MM.1S (cell line): ENCODE measurements around the gene KCNN1.
A peak's percentile ranks its signal among the peaks of the same experiment; 100 is the strongest.

ENCODE experiments used
- DNase-seq: peaks from one replicate; pipeline ENCODE4 v3.0.0-alpha.2; 2015
- H2AFZ ChIP-seq: fragments of 300-600 bp; sonication (generic); 2 replicates; pipeline ENCODE4 v1.6.0; 2016; ENCODE audit warnings: antibody characterized with exemption, low read length
- H3F3A ChIP-seq: fragments of 300-600 bp; sonication (generic); 2 replicates; pipeline ENCODE4 v1.6.1; 2016; ENCODE audit warnings: mild to moderate bottlenecking, antibody characterized with exemption, low read length, moderate library complexity, mixed read lengths; ENCODE audit not compliant: insufficient read depth
- H3K27ac ChIP-seq: fragments of 300-600 bp; sonication (generic); 2 replicates; pipeline ENCODE4 v1.5.1; 2016; ENCODE audit warnings: mild to moderate bottlenecking, low read length
- H3K27me3 ChIP-seq: fragments of 300-600 bp; sonication (generic); replicated peaks from 2 replicates; pipeline ENCODE4 v1.6.0; 2016; ENCODE audit warnings: low read length; ENCODE audit not compliant: insufficient read depth
- H3K36me3 ChIP-seq: fragments of 300-600 bp; sonication (generic); replicated peaks from 2 replicates; pipeline ENCODE4 v1.6.1; 2016; ENCODE audit warnings: mild to moderate bottlenecking, low read length, mixed read lengths; ENCODE audit not compliant: insufficient read depth
- H3K4me1 ChIP-seq: fragments of 300-600 bp; sonication (generic); 2 replicates; pipeline ENCODE4 v1.6.1; 2016; ENCODE audit warnings: low read length, mixed read lengths
- H3K4me2 ChIP-seq: fragments of 300-600 bp; sonication (generic); 2 replicates; pipeline ENCODE4 v1.6.0; 2016; ENCODE audit warnings: low read depth, low read length
- H3K4me3 ChIP-seq: fragments of 300-600 bp; sonication (generic); 2 replicates; pipeline ENCODE4 v1.5.1; 2016; ENCODE audit warnings: low read length, mixed read lengths
- H3K79me2 ChIP-seq: fragments of 300-600 bp; sonication (generic); 2 replicates; pipeline ENCODE4 v1.6.1; 2016; ENCODE audit warnings: mixed run types, low read length, mixed read lengths
- H3K9ac ChIP-seq: fragments of 300-600 bp; sonication (generic); 2 replicates; pipeline ENCODE4 v1.6.1; 2016; ENCODE audit warnings: low read length, mixed read lengths
- H3K9me2 ChIP-seq: fragments of 300-600 bp; sonication (generic); replicated peaks from 2 replicates; pipeline ENCODE4 v1.6.1; 2016; ENCODE audit warnings: mild to moderate bottlenecking, low read length, mixed read lengths; ENCODE audit not compliant: insufficient read depth
- H3K9me3 ChIP-seq: fragments of 300-600 bp; sonication (generic); replicated peaks from 2 replicates; pipeline ENCODE4 v1.6.1; 2016; ENCODE audit warnings: mild to moderate bottlenecking, low read length, mixed read lengths; ENCODE audit not compliant: insufficient read depth
- H4K20me1 ChIP-seq: fragments of 300-600 bp; sonication (generic); 2 replicates; pipeline ENCODE4 v1.6.1; 2016; ENCODE audit warnings: mild to moderate bottlenecking, low read length, moderate library complexity, mixed read lengths; ENCODE audit not compliant: insufficient read depth
- CTCF ChIP-seq: fragments of 300-600 bp; sonication (generic); IDR thresholded peaks from 2 replicates; pipeline ENCODE4 v1.5.1; 2016; ENCODE audit warnings: antibody characterized with exemption, low read length, mixed read lengths
- EZH2 ChIP-seq: fragments of 300-600 bp; sonication (generic); optimal IDR thresholded peaks from 2 replicates; pipeline ENCODE3; 2017; ENCODE audit warnings: low read depth, mild to moderate bottlenecking, antibody characterized with exemption, low read length, mixed read lengths
- EZH2phosphoT487 ChIP-seq: fragments of 300-600 bp; sonication (generic); IDR thresholded peaks from 2 replicates; pipeline ENCODE4 v1.6.1; 2018; ENCODE audit warnings: antibody characterized with exemption, low read length

KCNN1 gene

GRCh38 chr19:18000480-18000914 is 33.6 kb downstream of the KCNN1 start:
- no peak overlapping the region for H3K27ac ChIP-seq
- H3K4me1 ChIP-seq = no peaks in the 10 kb centered on the region
- no peaks in the 10 kb centered on the region for H3F3A ChIP-seq
- H2AFZ ChIP-seq = no peak overlapping the region
- no peak overlapping the region for H3K4me2 ChIP-seq
- no peaks in the 10 kb centered on the region for H3K79me2 ChIP-seq
- H3K9ac ChIP-seq = no peak overlapping the region
- H3K27me3 ChIP-seq = peaks cover 69% of the 10 kb centered on the region
- H3K9me2 ChIP-seq = no peaks in the 10 kb centered on the region
- no peaks in the 10 kb centered on the region for H4K20me1 ChIP-seq
- no peak for DNase-seq
- no peaks in the 10 kb centered on the region for H3K36me3 ChIP-seq
- TF ChIP-seq EZH2phosphoT487 (no peak), EZH2 (no peak), CTCF (no peak)
- no peak overlapping the region for H3K4me3 ChIP-seq
- no peaks in the 10 kb centered on the region for H3K9me3 ChIP-seq

GRCh38 chr19:18000915-18001776 is 34.2 kb downstream of the KCNN1 start:
- Histone ChIP-seq H3K9me2 (no peaks in the 10 kb centered on the region), H3K4me2 (peak overlapping the region; percentile 29; the same call in 1 of the 2 replicates), H3K4me3 (peak overlapping the region; percentile 20; the same call in 1 of the 2 replicates), H3K4me1 (no peaks in the 10 kb centered on the region), H3K36me3 (no peaks in the 10 kb centered on the region), H3K27ac (no peak overlapping the region), H2AFZ (no peak overlapping the region), H3K79me2 (no peaks in the 10 kb centered on the region), H3K27me3 (peaks cover 63% of the 10 kb centered on the region), H3F3A (no peaks in the 10 kb centered on the region), H4K20me1 (no peaks in the 10 kb centered on the region), H3K9ac (no peak overlapping the region), H3K9me3 (no peaks in the 10 kb centered on the region)
- TF ChIP-seq EZH2 (no peak), CTCF (no peak), EZH2phosphoT487 (no peak)
- DNase-seq = no peak

- Histone ChIP-seq H4K20me1 (no peaks in the 10 kb centered on the region), H3K9ac (no peak overlapping the region), H3K36me3 (no peaks in the 10 kb centered on the region), H2AFZ (no peak overlapping the region), H3K27ac (no peak overlapping the region), H3K9me3 (no peaks in the 10 kb centered on the region), H3F3A (no peaks in the 10 kb centered on the region), H3K9me2 (no peaks in the 10 kb centered on the region), H3K4me2 (peak overlapping the region; percentile 12; the same call in 1 of the 2 replicates), H3K79me2 (no peaks in the 10 kb centered on the region), H3K4me3 (no peak overlapping the region), H3K4me1 (no peaks in the 10 kb centered on the region), H3K27me3 (peaks cover 62% of the 10 kb centered on the region)
- DNase-seq = no peak
- TF ChIP-seq CTCF (no peak), EZH2phosphoT487 (no peak; the same call in 1 of the 2 replicates), EZH2 (no peak)
Measured at GRCh38 chr19:18001777-18002345, 35.0 kb downstream of the KCNN1 start.
